GM19324 (cell line): Measurements from ENCODE around the gene PDE3A.

Experiments
- ATAC-seq: cut with Tn5 transposase; IDR thresholded peaks from one replicate; pipeline ENCODE4 v1.9.1; 2021; ENCODE audit warnings: mild to moderate bottlenecking, moderate library complexity; ENCODE audit not compliant: unreplicated experiment, low FRiP score

PDE3A gene

DNA sequence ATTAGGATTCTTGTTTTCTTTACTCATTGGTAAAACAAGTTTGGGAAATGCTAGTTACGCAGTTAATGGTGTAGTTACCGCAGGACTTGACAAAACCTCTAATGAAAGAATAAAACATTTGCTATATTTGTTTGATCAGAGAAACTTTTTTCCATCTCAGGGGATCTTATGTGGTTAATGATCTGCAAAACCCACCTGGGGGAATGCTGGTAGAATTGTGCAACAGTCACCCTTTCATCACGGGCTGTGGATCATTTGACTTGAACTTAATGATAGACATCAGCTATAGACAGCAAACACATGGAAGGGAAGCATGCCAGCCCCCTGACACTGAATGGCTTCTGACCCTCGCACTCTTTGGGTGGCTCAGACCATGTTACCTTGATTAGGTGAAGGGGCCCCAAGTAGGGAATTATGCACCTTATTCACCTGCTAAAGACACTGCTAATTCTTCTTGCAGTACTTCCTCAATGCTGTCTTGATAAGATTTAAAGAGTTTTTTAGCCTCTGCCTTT lies 84.2 kb downstream of the PDE3A start:
- no peak for ATAC-seq

DNA sequence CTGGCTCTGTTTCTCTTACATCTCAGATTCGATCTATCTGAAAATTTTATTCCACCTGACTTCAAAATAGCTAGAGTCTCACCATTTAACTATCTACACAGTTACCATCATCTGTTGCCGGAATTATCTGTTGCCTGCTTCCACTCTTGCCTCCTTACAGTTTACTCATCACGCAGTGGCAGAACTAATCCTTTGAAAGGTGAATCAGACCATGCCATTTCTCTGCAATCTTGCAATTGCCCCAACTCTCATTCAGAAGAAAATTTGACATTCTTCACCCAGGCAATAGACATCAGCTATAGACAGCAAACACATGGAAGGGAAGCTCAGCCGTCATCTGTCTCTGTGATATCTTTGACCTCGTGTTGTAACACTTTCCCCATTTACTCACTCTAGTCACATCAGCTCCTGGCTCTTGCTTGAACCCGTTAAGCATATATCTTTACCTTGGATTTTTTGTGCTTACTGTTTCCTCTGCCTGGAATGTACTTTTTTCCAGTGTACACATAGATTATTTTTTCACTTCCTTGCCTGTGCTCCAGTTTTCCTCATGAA lies 85.5 kb downstream of the PDE3A start:
- ATAC-seq = no peak

- ATAC-seq = no peak
Observed at GRCh38 chr12:20455001-20455706, 86.8 kb downstream of the PDE3A start.

DNA sequence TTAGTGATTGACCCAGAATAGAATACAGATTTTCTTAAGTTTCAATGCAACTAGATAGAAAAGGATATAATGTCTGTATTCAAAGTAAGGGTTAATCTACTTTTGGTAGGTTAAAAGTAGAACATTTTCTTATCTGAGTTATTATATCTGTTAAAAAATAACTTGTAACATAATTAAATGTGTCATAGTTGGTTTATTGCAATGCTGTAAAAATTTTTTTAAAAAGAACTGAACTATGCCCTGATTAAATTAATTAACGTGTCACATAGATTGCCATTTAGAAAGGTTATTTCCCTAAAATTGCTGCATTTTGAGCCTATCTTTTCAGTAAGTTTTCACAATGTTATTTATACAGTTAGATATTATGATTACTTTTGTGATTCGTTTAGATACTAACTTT lies 89.2 kb downstream of the PDE3A start:
- no peak for ATAC-seq

DNA sequence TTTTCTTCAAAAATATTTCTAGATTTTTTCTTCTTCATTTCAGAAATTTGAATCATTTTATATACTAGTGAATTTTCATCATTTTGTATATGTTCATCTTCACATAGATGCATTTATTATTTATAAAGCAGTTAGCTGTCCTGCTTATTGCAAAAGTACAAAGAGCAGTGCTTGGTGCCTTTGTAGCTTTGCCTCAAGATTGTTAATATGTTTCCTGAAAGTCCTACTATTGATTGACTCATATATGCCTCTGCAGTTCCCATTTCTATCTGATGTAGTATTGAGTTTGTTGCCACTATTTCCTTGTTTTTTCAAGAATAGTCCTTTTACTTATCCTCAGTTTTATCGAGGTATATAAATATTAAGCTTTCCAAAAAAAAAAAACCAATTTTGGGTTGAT lies 89.7 kb downstream of the PDE3A start:
- ATAC-seq = no peak

- ATAC-seq = no peak
Observed at GRCh38 chr12:20459920-20460319, 91.6 kb downstream of the PDE3A start.

DNA sequence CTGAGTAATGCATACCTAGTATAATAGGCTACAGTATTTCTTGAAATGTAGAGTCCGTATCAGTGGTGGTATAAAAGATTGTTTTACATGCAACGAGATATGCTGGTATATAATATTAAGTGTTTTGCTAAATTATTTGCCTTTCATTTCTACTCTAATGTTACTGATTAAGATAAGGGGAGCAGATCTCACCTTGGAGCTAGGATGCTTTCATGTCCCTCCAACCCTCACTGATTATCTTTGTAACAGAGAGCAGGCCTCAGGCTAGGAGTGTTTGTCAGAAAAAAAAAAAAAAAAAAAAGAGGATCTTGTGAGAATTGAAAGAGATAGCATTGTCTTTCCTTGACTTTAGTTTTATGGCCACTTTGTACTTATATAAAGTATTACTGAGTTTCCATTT lies 92.6 kb downstream of the PDE3A start:
- no peak for ATAC-seq

GRCh38 chr12:20463913-20464524 lies 95.7 kb downstream of the PDE3A start:
- ATAC-seq = no peak

DNA sequence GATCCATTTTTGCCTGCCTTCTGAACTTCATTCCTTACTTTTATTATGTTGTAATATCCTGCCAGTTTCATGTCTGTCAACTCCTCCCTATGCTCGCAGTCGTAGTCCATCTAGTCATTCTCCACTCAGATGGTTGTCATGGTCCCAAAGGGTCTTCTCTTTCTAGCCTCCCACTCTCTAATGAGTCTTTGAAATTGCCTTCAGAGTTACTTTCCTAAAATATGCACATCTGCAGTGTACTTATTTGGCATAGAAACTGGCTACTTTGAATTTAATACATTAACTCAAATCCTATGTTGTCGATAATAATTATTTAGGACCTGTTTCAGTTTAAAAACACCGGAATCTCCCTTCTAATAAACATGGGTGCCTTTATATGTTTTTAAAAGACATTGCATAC lies 101.0 kb downstream of the PDE3A start:
- ATAC-seq = no peak

DNA sequence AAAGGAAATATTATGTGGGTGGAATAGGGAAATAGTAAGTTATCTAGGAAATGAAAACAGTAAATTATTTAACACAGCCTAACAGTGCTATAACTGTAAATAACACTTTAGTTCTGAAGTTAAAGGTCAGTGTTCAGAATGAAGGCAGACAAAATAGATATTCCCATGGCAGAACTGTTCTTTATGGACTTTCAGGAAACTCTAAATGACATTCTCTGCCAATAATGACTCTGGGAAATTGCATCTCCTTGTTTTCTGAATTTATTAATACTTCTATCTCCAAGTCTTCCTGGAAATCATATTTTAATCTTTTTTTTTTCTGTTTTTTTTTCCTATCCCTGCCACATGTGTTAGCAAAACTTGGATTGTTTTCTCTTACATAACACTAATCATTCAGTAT lies 101.4 kb downstream of the PDE3A start:
- no peak for ATAC-seq

GRCh38 chr12:20472102-20472782 lies 103.9 kb downstream of the PDE3A start:
- no peak for ATAC-seq

DNA sequence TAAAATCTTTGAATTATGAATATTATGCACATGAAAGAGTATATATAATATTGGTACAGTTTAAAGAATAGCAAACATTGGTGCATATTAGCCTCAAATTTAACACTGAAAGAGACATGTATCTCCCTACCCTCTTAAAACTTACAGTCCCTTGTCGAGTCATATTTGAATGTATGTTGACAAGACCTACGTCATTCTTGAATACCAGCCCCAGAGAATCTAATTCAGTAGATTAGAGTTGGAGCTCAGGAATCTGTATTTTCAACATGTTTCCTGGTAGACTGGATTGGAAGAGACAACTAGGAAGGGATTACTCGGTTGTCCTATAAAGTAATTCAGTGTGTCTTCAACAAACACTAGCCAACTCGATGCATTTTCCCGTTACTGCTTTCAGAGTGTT lies 104.8 kb downstream of the PDE3A start:
- no peak for ATAC-seq

- ATAC-seq = no peak
Observed at GRCh38 chr12:20474016-20474415, 105.7 kb downstream of the PDE3A start.

DNA sequence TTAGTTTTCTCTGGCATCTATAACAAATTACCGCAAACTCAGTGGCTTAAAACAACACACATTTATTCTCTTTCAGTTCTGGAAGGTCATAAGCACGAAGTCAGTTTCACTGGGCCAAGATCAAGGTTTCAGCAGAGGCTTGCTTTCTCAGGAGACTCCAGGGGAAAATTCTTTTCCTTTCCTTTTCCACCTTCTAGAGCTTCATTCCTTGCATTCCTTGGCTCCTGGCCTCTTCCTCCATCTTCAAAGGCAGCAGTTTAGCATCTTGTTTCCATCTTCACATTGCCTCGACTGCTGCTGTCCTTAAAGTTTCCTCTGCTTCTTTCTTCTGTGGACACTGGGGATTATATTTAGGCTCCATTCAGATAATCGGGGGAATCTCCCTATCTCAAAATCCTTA lies 106.1 kb downstream of the PDE3A start:
- no peak for ATAC-seq

- ATAC-seq = no peak
Observed at GRCh38 chr12:20475542-20475941, 107.2 kb downstream of the PDE3A start.

DNA sequence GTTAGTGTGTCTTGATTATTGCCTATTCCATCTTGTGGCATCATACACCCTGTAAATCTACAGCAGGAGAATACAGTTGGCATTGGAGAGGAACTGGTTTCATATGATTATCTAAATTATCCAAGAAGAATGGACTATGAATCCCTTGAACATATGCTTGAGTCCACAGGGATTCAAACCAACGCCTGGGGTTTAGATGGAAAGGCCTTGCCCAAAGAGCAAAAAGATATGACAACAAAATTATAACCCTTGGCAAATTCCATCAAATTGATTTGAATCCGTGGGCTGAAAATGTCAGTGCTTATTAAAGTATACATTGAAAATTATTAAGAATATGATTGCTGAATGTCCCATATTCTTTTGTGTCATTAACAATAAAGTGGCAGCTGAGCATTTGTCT lies 108.2 kb downstream of the PDE3A start:
- ATAC-seq = no peak

DNA sequence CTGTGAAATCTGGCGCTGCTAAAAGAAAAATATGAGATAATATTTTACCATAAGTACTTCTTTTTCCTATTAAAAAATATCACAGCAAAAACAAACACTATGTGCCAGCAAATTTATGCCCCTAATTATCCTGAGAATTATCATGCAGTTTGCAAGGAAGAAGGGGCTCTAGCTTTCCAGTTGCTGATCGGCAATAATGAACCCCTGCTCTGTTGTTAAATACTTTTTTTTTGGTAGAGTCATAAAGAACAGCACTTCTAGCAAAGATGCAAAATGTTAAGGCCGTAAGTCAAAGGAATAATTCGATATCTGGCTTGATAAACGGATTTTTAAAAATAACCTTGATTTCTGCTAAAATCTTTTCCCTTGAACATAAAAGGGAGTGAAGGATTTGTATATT lies 108.9 kb downstream of the PDE3A start:
- ATAC-seq = no peak

- ATAC-seq = no peak
Observed at GRCh38 chr12:20477672-20478071, 109.3 kb downstream of the PDE3A start.

GRCh38 chr12:20482491-20483054 lies 114.2 kb downstream of the PDE3A start:
- ATAC-seq = no peak

- ATAC-seq = no peak
Observed at GRCh38 chr12:20483776-20484175, 115.4 kb downstream of the PDE3A start.

DNA sequence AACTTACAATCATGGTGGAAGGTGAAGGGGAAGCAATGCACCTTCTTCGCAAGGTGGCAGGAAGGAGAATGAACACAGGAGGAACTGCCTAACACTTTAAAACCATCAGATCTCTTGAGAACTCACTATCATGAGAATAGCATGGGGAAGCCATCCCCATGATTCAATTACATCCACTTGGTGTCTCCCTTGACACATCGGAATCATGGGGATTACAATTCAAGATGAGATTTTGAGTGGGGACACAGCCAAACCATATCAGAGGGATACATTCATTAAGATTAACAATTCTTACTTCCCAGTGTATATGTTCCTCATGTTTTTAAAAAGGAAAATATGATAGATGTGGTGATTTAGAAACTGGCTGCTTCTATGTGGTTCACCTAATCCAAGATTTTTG lies 117.9 kb downstream of the PDE3A start:
- no peak for ATAC-seq
